ENCODE measurements around the gene GRHPR. TPM values are rescaled to one million over a fixed set of nuclear protein-coding genes. Genes with fewer than 3 reads are reported as not detected.
A peak's percentile ranks its signal among the peaks of the same experiment; 100 is the strongest.

The GRHPR gene
- total RNA-seq, 4 donors from 2014 or later: 74.5 to 117 (median 93.8) TPM

GRCh38 chr9:37429441-37430285 is 7.2 kb downstream of the GRHPR start:
- DNase-seq: no peak
- Histone ChIP-seq H3K27me3 (no peaks in the 10 kb centered on the region), H3K9me3 (no peaks in the 10 kb centered on the region), H3K36me3 (peaks cover 15 to 88% (median 27%) of the 10 kb centered on the region in 3 donors), H3K4me3 (no peak overlapping the region), H3K27ac (no peak overlapping the region), H3K4me1 (peaks cover 10 to 36% (median 22%) of the 10 kb centered on the region in 3 donors)
- 70 to 78% methylated on average over 2 to 15 of the region's 17 CpGs for WGBS, 2 donors
- intact Hi-C loops (cut with DNase I): no loop called here
- no peak for TF ChIP-seq CTCF (IDR thresholded peaks at IDR 0.05)
- TF ChIP-seq POLR2A (IDR thresholded peaks at IDR 0.05): no peak

- Histone ChIP-seq H3K27ac (no peak overlapping the region), H3K36me3 (peaks cover 15 to 89% (median 36%) of the 10 kb centered on the region in 3 donors), H3K9me3 (no peaks in the 10 kb centered on the region), H3K4me3 (no peak overlapping the region), H3K27me3 (no peaks in the 10 kb centered on the region), H3K4me1 (peaks cover 7 to 27% (median 17%) of the 10 kb centered on the region in 3 donors)
- no peak for TF ChIP-seq CTCF (IDR thresholded peaks at IDR 0.05)
- no peak for TF ChIP-seq POLR2A (IDR thresholded peaks at IDR 0.05)
- WGBS, 2 donors: 64 to 85% methylated on average over 5 to 9 of the region's 14 CpGs
- DNase-seq: no peak
- intact Hi-C loops (cut with DNase I): no loop called here
Observed at GRCh38 chr9:37430841-37431597, 8.5 kb downstream of the GRHPR start.

- no peak for TF ChIP-seq POLR2A (IDR thresholded peaks at IDR 0.05)
- TF ChIP-seq CTCF (IDR thresholded peaks at IDR 0.05): no peak
- 84 to 92% methylated on average over 3 to 6 of the region's 6 CpGs for WGBS, 2 donors
Observed at GRCh38 chr9:37432020-37432419, 9.5 kb downstream of the GRHPR start.

GRCh38 chr9:37433867-37434371 is 11.4 kb downstream of the GRHPR start:
- intact Hi-C loops (cut with DNase I): no loop called here

More at GRCh38 chr9:37432020-37432419, 9.5 kb downstream of the GRHPR start:
- Histone ChIP-seq H3K4me3 (no peak overlapping the region), H3K36me3 (peaks cover 22 to 89% (median 37%) of the 10 kb centered on the region in 3 donors), H3K9me3 (no peaks in the 10 kb centered on the region), H3K27me3 (no peaks in the 10 kb centered on the region), H3K27ac (peak overlapping the region in 3 of 4 donors; percentile 39 to 58 (median 56)), H3K4me1 (peaks cover 7 to 27% (median 17%) of the 10 kb centered on the region in 3 donors)
- intact Hi-C loops (cut with DNase I): no loop called here
- no peak for DNase-seq

More at GRCh38 chr9:37433867-37434371, 11.4 kb downstream of the GRHPR start:
- no peak overlapping the region for H3K4me3 ChIP-seq
- peak overlapping the region in 1 of 4 donors; percentile 56 for H3K27ac ChIP-seq
- peaks cover 24 to 89% (median 40%) of the 10 kb centered on the region in 3 donors for H3K36me3 ChIP-seq
- no peak for DNase-seq
- H3K27me3 ChIP-seq: no peaks in the 10 kb centered on the region
- no peaks in the 10 kb centered on the region for H3K9me3 ChIP-seq
- WGBS, 2 donors: 79 to 81% methylated on average over 3 of the region's 7 CpGs
- peaks cover 7 to 27% (median 17%) of the 10 kb centered on the region in 3 donors for H3K4me1 ChIP-seq
- TF ChIP-seq POLR2A (IDR thresholded peaks at IDR 0.05) (no peak), CTCF (IDR thresholded peaks at IDR 0.05) (no peak)

Measured in esophagus squamous epithelium (tissue), 5 donors.